ENCODE data around the gene TMEM273.

TMEM273 gene

DNA sequence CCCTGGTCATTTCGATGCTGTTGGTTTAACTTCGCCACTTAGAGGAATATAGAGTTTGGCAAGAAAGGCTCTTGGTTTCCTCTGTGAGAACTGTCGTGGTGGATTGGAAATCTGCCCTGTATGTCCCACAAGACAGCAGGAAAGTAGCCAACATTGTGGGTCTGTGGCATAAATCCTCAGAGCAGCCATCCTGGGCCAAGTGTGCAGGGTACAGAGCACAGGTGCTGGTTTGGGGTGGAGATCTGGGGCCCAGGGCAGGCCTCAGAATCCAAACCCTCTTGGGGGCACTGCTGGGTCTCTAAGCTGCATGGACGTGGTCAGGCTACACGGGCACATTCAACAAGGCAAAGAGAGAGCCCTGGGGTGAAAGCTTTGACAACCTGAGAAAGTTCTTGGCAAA, 39.2 kb upstream of the TMEM273 start:
- TF ChIP-seq, protein P1, sequence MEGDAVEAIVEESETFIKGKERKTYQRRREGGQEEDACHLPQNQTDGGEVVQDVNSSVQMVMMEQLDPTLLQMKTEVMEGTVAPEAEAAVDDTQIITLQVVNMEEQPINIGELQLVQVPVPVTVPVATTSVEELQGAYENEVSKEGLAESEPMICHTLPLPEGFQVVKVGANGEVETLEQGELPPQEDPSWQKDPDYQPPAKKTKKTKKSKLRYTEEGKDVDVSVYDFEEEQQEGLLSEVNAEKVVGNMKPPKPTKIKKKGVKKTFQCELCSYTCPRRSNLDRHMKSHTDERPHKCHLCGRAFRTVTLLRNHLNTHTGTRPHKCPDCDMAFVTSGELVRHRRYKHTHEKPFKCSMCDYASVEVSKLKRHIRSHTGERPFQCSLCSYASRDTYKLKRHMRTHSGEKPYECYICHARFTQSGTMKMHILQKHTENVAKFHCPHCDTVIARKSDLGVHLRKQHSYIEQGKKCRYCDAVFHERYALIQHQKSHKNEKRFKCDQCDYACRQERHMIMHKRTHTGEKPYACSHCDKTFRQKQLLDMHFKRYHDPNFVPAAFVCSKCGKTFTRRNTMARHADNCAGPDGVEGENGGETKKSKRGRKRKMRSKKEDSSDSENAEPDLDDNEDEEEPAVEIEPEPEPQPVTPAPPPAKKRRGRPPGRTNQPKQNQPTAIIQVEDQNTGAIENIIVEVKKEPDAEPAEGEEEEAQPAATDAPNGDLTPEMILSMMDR (IDR thresholded peaks at IDR 0.05; ENCODE audit: low read depth, low read length, missing control alignments) = no peak
- no peak for DNase-seq (ENCODE audit: extremely low read depth, low read depth)
- no peak overlapping the region for H3K4me3 ChIP-seq (replicated peaks; ENCODE audit: low read depth, low read length)

DNA sequence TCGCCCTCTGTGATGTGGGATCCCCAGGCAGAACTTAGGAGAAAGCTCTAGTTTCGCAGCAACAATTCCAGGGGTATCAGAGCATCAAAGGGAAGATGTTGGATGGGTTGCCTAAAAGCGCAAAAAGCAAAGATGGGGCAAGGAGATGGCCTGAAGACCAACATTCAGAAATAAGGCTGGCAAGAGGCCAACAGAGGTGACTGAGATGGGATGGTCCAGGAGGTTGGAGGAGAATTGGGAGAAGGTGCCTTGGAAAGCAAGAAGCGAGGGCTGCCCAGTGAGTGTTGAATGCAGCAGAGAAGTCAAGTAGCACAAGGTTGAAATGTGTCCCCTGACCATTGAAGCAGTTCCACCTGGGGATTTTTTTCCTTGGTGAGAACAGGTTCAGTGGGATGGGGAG, 38.4 kb upstream of the TMEM273 start:
- H3K4me3 ChIP-seq (replicated peaks; ENCODE audit: low read depth, low read length) = no peak overlapping the region
- no peak for DNase-seq (ENCODE audit: extremely low read depth, low read depth)
- TF ChIP-seq, protein P1 (IDR thresholded peaks at IDR 0.05; ENCODE audit: low read depth, low read length, missing control alignments) = no peak

GRCh38 chr10:49225218-49225876, 37.2 kb upstream of the TMEM273 start:
- DNase-seq (ENCODE audit: extremely low read depth, low read depth) = no peak
- H3K4me3 ChIP-seq (replicated peaks; ENCODE audit: low read depth, low read length) = no peak overlapping the region
- TF ChIP-seq, protein P1 (IDR thresholded peaks at IDR 0.05; ENCODE audit: low read depth, low read length, missing control alignments) = no peak

DNA sequence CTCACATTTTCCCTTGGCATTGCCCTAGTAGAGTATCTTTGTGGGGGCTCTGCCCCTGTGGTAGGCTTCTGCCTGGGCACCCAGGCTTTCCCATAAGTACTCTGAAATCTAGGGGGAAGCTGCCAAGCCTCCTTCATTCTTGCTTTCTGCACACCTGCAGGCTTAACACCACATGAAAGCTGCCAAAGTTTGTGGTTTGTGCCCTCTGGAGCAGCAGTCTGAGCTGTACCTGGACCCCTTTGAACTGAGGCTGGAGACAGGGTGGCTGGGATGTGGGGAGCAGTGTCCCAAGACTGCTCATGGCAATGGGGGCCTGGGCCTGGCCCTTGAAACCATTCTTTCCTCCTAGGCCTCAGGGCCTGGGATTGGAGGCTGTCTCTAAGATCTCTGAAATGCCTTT, 35.0 kb upstream of the TMEM273 start:
- no peak for DNase-seq (ENCODE audit: extremely low read depth, low read depth)
- H3K4me3 ChIP-seq (replicated peaks; ENCODE audit: low read depth, low read length) = no peak overlapping the region
- TF ChIP-seq, protein P1 (IDR thresholded peaks at IDR 0.05; ENCODE audit: low read depth, low read length, missing control alignments) = no peak

- DNase-seq (ENCODE audit: extremely low read depth, low read depth) = no peak
- no peak overlapping the region for H3K4me3 ChIP-seq (replicated peaks; ENCODE audit: low read depth, low read length)
- TF ChIP-seq, protein P1 (IDR thresholded peaks at IDR 0.05; ENCODE audit: low read depth, low read length, missing control alignments) = no peak
Measured at GRCh38 chr10:49222170-49222569, 34.0 kb upstream of the TMEM273 start.

DNA sequence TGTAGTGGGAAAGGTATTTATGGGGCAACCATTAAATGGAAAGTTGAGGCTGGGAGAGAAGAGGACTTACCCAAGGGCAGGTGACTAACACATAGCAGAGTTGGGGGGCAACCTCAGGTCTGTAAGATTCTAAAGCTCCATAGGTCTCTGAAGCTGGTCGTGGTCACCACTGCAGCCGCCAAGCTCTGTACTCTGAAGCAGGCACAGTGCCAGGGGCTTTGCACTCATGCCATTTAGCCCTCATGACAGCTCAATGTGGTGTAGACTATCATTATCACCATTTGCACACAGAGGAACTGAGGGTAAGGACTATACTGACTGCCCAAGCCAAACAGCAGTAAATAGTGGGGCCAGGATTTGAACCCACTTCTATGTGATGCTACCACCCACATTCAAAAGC, 32.5 kb upstream of the TMEM273 start:
- TF ChIP-seq, protein P1 (IDR thresholded peaks at IDR 0.05; ENCODE audit: low read depth, low read length, missing control alignments) = no peak
- H3K4me3 ChIP-seq (replicated peaks; ENCODE audit: low read depth, low read length) = no peak overlapping the region
- DNase-seq (ENCODE audit: extremely low read depth, low read depth) = no peak

GRCh38 chr10:49220031-49220430, 31.8 kb upstream of the TMEM273 start:
- TF ChIP-seq, protein P1 (IDR thresholded peaks at IDR 0.05; ENCODE audit: low read depth, low read length, missing control alignments) = no peak
- no peak overlapping the region for H3K4me3 ChIP-seq (replicated peaks; ENCODE audit: low read depth, low read length)
- no peak for DNase-seq (ENCODE audit: extremely low read depth, low read depth)
